T-cell (primary cell): ENCODE results near the gene TUBA4A. TPM values are rescaled to one million over a fixed set of nuclear protein-coding genes. Genes with fewer than 3 reads are reported as not detected.

ENCODE experiments used
- ATAC-seq, 4 experiments: fragments of 200-7000 bp in 3 of 4; fragments of 150-1000 bp in 1 of 4; cut with Tn5 transposase; replicated peaks in 1 of 4; 1 replicate in 3 of 4; 2 replicates in 1 of 4; pipeline ENCODE4 v1.10.0; 2021; ENCODE audit warnings: moderate library complexity in 3 of 4, mild to moderate bottlenecking in 2 of 4, moderate number of reproducible peaks in 1 of 4
- CTCF ChIA-PET, 2 donors: fragments of 300-600 bp; sonication (Branson Sonifier 250); formaldehyde crosslinking; loops; one replicate each; lab custom pipeline; 2022; ENCODE audit warnings: antibody characterized with exemption in 2 of 2; lab: Charles Lee
- POLR2A ChIA-PET, 2 donors: fragments of 300-600 bp; sonication (Branson Sonifier 250); formaldehyde crosslinking; loops; one replicate each; lab custom pipeline; 2022; ENCODE audit warnings: antibody characterized with exemption in 2 of 2; lab: Charles Lee
- DNase-seq, 35 experiments: peaks; one replicate each; pipeline versions ENCODE4 v3.0.0 to v3.0.0-alpha.2; 2013 to 2023
- H3K27ac ChIP-seq: one replicate; pipeline ENCODE4 v1.5.1; 2013; ENCODE audit warnings: low read length
- H3K27me3 ChIP-seq, 2 experiments: replicated peaks in 1 of 2; 1 replicate in 1 of 2; 2 replicates in 1 of 2; pipeline versions ENCODE4 v1.6.1 to v1.7.0; 2013; ENCODE audit warnings: low read length in 1 of 2, mixed read lengths in 1 of 2; ENCODE audit not compliant: control insufficient read depth in 2 of 2, insufficient read depth in 2 of 2; ENCODE audit errors: extremely low read depth in 1 of 2
- H3K36me3 ChIP-seq, 2 donors: 1 replicate in 1 of 2; 2 replicates in 1 of 2; pipeline versions ENCODE4 v1.6.1 to v1.7.0; 2013; ENCODE audit warnings: low read length in 1 of 2; ENCODE audit not compliant: control insufficient read depth in 2 of 2, insufficient read depth in 1 of 2; ENCODE audit errors: extremely low read depth in 1 of 2
- H3K4me1 ChIP-seq, 2 experiments: 1 replicate in 1 of 2; 2 replicates in 1 of 2; pipeline versions ENCODE4 v1.6.1 to v1.7.0; 2013; ENCODE audit warnings: low read length in 2 of 2, mixed read lengths in 1 of 2; ENCODE audit not compliant: insufficient read depth in 2 of 2, control insufficient read depth in 1 of 2; ENCODE audit errors: extremely low read depth in 1 of 2
- H3K4me3 ChIP-seq, 2 donors: 1 replicate in 1 of 2; 2 replicates in 1 of 2; pipeline versions ENCODE4 v1.5.1 to v1.7.0; 2013; ENCODE audit warnings: mild to moderate bottlenecking in 2 of 2, low read length in 1 of 2, moderate library complexity in 1 of 2; ENCODE audit not compliant: control insufficient read depth in 1 of 2; ENCODE audit errors: extremely low read depth in 1 of 2
- H3K9me3 ChIP-seq: 2 replicates; pipeline ENCODE4 v1.7.0; 2013
- H3K27ac Mint-ChIP-seq, 2 donors: one replicate each; pipeline ENCODE4 v1.8.0; 2020 to 2021; ENCODE audit warnings: mild to moderate bottlenecking in 2 of 2, mixed read lengths in 2 of 2
- H3K27me3 Mint-ChIP-seq, 2 donors: one replicate each; pipeline ENCODE4 v1.8.0; 2021 to 2022; ENCODE audit warnings: mixed read lengths in 2 of 2
- H3K36me3 Mint-ChIP-seq: one replicate; pipeline ENCODE4 v1.8.0; 2021; ENCODE audit warnings: mixed read lengths
- H3K4me1 Mint-ChIP-seq, 3 donors: one replicate each; pipeline ENCODE4 v1.8.0; 2020 to 2022; ENCODE audit warnings: mixed read lengths in 3 of 3, mild to moderate bottlenecking in 1 of 3
- H3K4me3 Mint-ChIP-seq, 3 donors: one replicate each; pipeline ENCODE4 v1.8.0; 2020 to 2022; ENCODE audit warnings: mild to moderate bottlenecking in 3 of 3, mixed read lengths in 3 of 3, moderate library complexity in 3 of 3
- H3K9me3 Mint-ChIP-seq, 3 donors: one replicate each; pipeline ENCODE4 v1.8.0; 2020 to 2022; ENCODE audit warnings: mixed read lengths in 3 of 3
- WGBS: methylation state at CpG from one replicate; pipeline ENCODE4 v1.1.5; 2013; ENCODE audit warnings: missing lambda C conversion rate; ENCODE audit not compliant: insufficient coverage; 5-methylcytosine and 5-hydroxymethylcytosine counted together
- total RNA-seq, 35 experiments: library from RNA in 6 of 35; stranded (reverse) in 6 of 35; fragments of 120-200 nt in 1 of 35; gene quantifications; one replicate each; pipeline versions ENCODE4 v1.2.1 to v1.2.4 and lab custom pipeline; 2013 to 2026

Gene TUBA4A
- total RNA-seq, 5 donors from 2014 or later (not counting 1 experiment from before 2014, with no cell fraction given) = 108 to 196 (median 121) TPM

GRCh38 chr2:219216535-219216915 is 37.2 kb downstream of the TUBA4A start:
- H3K27me3 Mint-ChIP-seq = no peaks in the 10 kb centered on the region
- H3K27ac Mint-ChIP-seq = peak overlapping the region in 1 of 2 donors; percentile 71
- Histone ChIP-seq H3K9me3 (no peaks in the 10 kb centered on the region), H3K4me1 (peaks cover 4 to 25% of the 10 kb centered on the region in 2 experiments), H3K27me3 (no peaks in the 10 kb centered on the region), H3K27ac (no peak overlapping the region), H3K4me3 (no peak overlapping the region), H3K36me3 (peaks cover 7 to 20% of the 10 kb centered on the region in 2 donors)
- peaks cover 15% of the 10 kb centered on the region for H3K36me3 Mint-ChIP-seq
- peaks cover 14 to 27% (median 20%) of the 10 kb centered on the region in 3 donors for H3K4me1 Mint-ChIP-seq
- no peaks in the 10 kb centered on the region for H3K9me3 Mint-ChIP-seq
- WGBS = 88% methylated on average over 5 of the region's 6 CpGs
- CTCF ChIA-PET = interaction anchor here (0.6 to 1.1 kb wide), 4 partner anchors 19 to 60 kb away, joined by 3 to 7 read pairs (median 3); partner anchors contain the start of gene SLC23A3 (in 1 of the 2)
- no peak for DNase-seq
- H3K4me3 Mint-ChIP-seq = peak overlapping the region in 1 of 3 donors; percentile 83
- ATAC-seq = no peak
- POLR2A ChIA-PET = no interaction called here

- Histone ChIP-seq H3K9me3 (no peaks in the 10 kb centered on the region), H3K27me3 (no peaks in the 10 kb centered on the region), H3K4me1 (peaks cover 4 to 29% of the 10 kb centered on the region in 2 experiments), H3K36me3 (peaks cover 2 to 15% of the 10 kb centered on the region in 2 donors), H3K4me3 (no peak overlapping the region), H3K27ac (no peak overlapping the region)
- WGBS = 89% methylated on average over 19 of the region's 27 CpGs
- Mint-ChIP-seq H3K36me3 (peaks cover 10% of the 10 kb centered on the region), H3K9me3 (no peaks in the 10 kb centered on the region), H3K4me1 (peaks cover 19 to 32% (median 23%) of the 10 kb centered on the region in 3 donors), H3K27me3 (no peaks in the 10 kb centered on the region), H3K27ac (no peak overlapping the region), H3K4me3 (no peak overlapping the region)
- ChIA-PET POLR2A (no interaction called here), CTCF (interaction anchor here in 1 of 2 donors (0.6 to 1.1 kb wide), 3 partner anchors 45 to 59 kb away, joined by 3 read pairs; partner anchors contain the start of gene SLC23A3)
- ATAC-seq (no peak), DNase-seq (no peak)
Measured at GRCh38 chr2:219215871-219216534, 37.7 kb downstream of the TUBA4A start.

- H3K4me1 Mint-ChIP-seq = peaks cover 31 to 40% (median 31%) of the 10 kb centered on the region in 3 donors
- no peak overlapping the region for H3K4me3 Mint-ChIP-seq
Measured at GRCh38 chr2:219214786-219215185, 38.9 kb downstream of the TUBA4A start.

GRCh38 chr2:219214141-219214540 is 39.6 kb downstream of the TUBA4A start:
- H3K4me3 ChIP-seq = no peak overlapping the region
- WGBS = 97% methylated on average over 7 of the region's 15 CpGs
- peaks cover 0 to 12% of the 10 kb centered on the region in 2 donors for H3K36me3 ChIP-seq
- Mint-ChIP-seq H3K36me3 (peaks cover 3% of the 10 kb centered on the region), H3K4me1 (peaks cover 30 to 39% (median 32%) of the 10 kb centered on the region in 3 donors), H3K27ac (no peak overlapping the region), H3K4me3 (no peak overlapping the region), H3K27me3 (no peaks in the 10 kb centered on the region), H3K9me3 (no peaks in the 10 kb centered on the region)
- ATAC-seq (no peak), DNase-seq (no peak)
- H3K27ac ChIP-seq = no peak overlapping the region
- no peaks in the 10 kb centered on the region for H3K9me3 ChIP-seq
- no peaks in the 10 kb centered on the region for H3K27me3 ChIP-seq
- ChIA-PET POLR2A (no interaction called here), CTCF (no interaction called here)
- H3K4me1 ChIP-seq = peaks cover 6 to 41% of the 10 kb centered on the region in 2 experiments

More at GRCh38 chr2:219214786-219215185, 38.9 kb downstream of the TUBA4A start:
- POLR2A ChIA-PET = no interaction called here
- Mint-ChIP-seq H3K36me3 (peaks cover 3% of the 10 kb centered on the region), H3K9me3 (no peaks in the 10 kb centered on the region), H3K27ac (peak overlapping the region in 1 of 2 donors; percentile 45), H3K27me3 (no peaks in the 10 kb centered on the region)
- CTCF ChIA-PET = no interaction called here
- Histone ChIP-seq H3K27ac (no peak overlapping the region), H3K36me3 (peaks cover 0 to 6% of the 10 kb centered on the region in 2 donors), H3K4me1 (peaks cover 4 to 41% of the 10 kb centered on the region in 2 experiments), H3K9me3 (no peaks in the 10 kb centered on the region), H3K27me3 (no peaks in the 10 kb centered on the region), H3K4me3 (no peak overlapping the region)
- ATAC-seq = no peak
- 93% methylated on average over 2 of the region's 6 CpGs for WGBS
- DNase-seq = no peak

GRCh38 chr2:219213486-219214071 is 40.1 kb downstream of the TUBA4A start:
- Histone ChIP-seq H3K9me3 (no peaks in the 10 kb centered on the region), H3K36me3 (peaks cover 0 to 17% of the 10 kb centered on the region in 2 donors), H3K27me3 (no peaks in the 10 kb centered on the region), H3K4me3 (no peak overlapping the region), H3K27ac (no peak overlapping the region), H3K4me1 (peaks cover 6 to 42% of the 10 kb centered on the region in 2 experiments)
- peaks cover 3% of the 10 kb centered on the region for H3K36me3 Mint-ChIP-seq
- ATAC-seq = no peak
- peaks cover 32 to 41% (median 35%) of the 10 kb centered on the region in 3 donors for H3K4me1 Mint-ChIP-seq
- no peaks in the 10 kb centered on the region for H3K27me3 Mint-ChIP-seq
- ChIA-PET POLR2A (no interaction called here), CTCF (interaction anchor here in 1 of 2 donors (0.8 kb wide), 1 partner anchor 55 kb away, joined by 3 read pairs; no protein-coding TSS in a partner anchor)
- 95% methylated on average over 10 of the region's 10 CpGs for WGBS
- H3K4me3 Mint-ChIP-seq = no peak overlapping the region
- no peaks in the 10 kb centered on the region for H3K9me3 Mint-ChIP-seq
- no peak for DNase-seq
- H3K27ac Mint-ChIP-seq = peak overlapping the region in 1 of 2 donors; percentile 44

GRCh38 chr2:219213026-219213415 is 40.7 kb downstream of the TUBA4A start:
- WGBS = 95% methylated on average over 4 of the region's 8 CpGs
- ChIA-PET POLR2A (no interaction called here), CTCF (interaction anchor here (0.6 to 0.8 kb wide), 2 partner anchors 45 to 55 kb away, joined by 3 to 4 read pairs; no protein-coding TSS in a partner anchor)
- DNase-seq = no peak
- H3K27ac ChIP-seq = no peak overlapping the region
- Mint-ChIP-seq H3K36me3 (peaks cover 7% of the 10 kb centered on the region), H3K4me1 (peaks cover 36 to 45% (median 40%) of the 10 kb centered on the region in 3 donors), H3K4me3 (no peak overlapping the region), H3K27me3 (no peaks in the 10 kb centered on the region), H3K9me3 (no peaks in the 10 kb centered on the region), H3K27ac (no peak overlapping the region)
- no peak for ATAC-seq
- no peaks in the 10 kb centered on the region for H3K9me3 ChIP-seq
- no peaks in the 10 kb centered on the region for H3K27me3 ChIP-seq
- H3K36me3 ChIP-seq = peaks cover 0 to 23% of the 10 kb centered on the region in 2 donors
- peaks cover 5 to 42% of the 10 kb centered on the region in 2 experiments for H3K4me1 ChIP-seq
- H3K4me3 ChIP-seq = no peak overlapping the region
